SK-N-SH (cell line): Measurements from ENCODE around the gene HESX1. TPM values are rescaled to one million over a fixed set of nuclear protein-coding genes. Genes with fewer than 3 reads are reported as not detected.

Experiments used
- CTCF ChIP-seq: fragments of 200-600 bp; sonication (generic); IDR thresholded peaks from 2 replicates; pipeline ENCODE4 v1.6.1; 2017; ENCODE audit warnings: antibody characterized with exemption, mild to moderate bottlenecking, moderate library complexity
- EZH2phosphoT487 ChIP-seq: fragments of 200-600 bp; sonication (generic); IDR thresholded peaks from 2 replicates; pipeline ENCODE4 v1.6.1; 2017; ENCODE audit warnings: low read depth, mixed run types, mild to moderate bottlenecking, antibody characterized with exemption, moderate library complexity, borderline replicate concordance
- FOXM1 ChIP-seq: IDR thresholded peaks from 2 replicates; pipeline ENCODE4 v1.4.0; 2012; ENCODE audit warnings: low read depth, mild to moderate bottlenecking
- GATA2 ChIP-seq: sonication (generic); formaldehyde crosslinking; IDR thresholded peaks from 2 replicates; pipeline ENCODE4 v1.5.0; 2020; ENCODE audit warnings: mild to moderate bottlenecking, missing genetic modification reagents
- IRF3 ChIP-seq: fragments of 150-350 bp; IDR thresholded peaks from 2 replicates; pipeline ENCODE4 v1.6.1; 2016; ENCODE audit warnings: mild to moderate bottlenecking, low read depth, low read length
- POLR2AphosphoS5 ChIP-seq: IDR thresholded peaks from 2 replicates; pipeline ENCODE4 v1.6.1; 2012; ENCODE audit warnings: low read depth, low read length
- RFX5 ChIP-seq: IDR thresholded peaks from 2 replicates; pipeline ENCODE4 v1.6.1; 2012; ENCODE audit warnings: mild to moderate bottlenecking, improper control_type of control experiment, low read length
- RXRA ChIP-seq: IDR thresholded peaks from 2 replicates; pipeline ENCODE4 v1.4.0; 2012; ENCODE audit warnings: low read depth, mild to moderate bottlenecking, borderline replicate concordance
- SIN3A ChIP-seq: IDR thresholded peaks from 2 replicates; pipeline ENCODE4 v1.6.1; 2012; ENCODE audit warnings: low read depth, mild to moderate bottlenecking, low read length, moderate library complexity, borderline replicate concordance
- SMC3 ChIP-seq: IDR thresholded peaks from 2 replicates; pipeline ENCODE4 v1.6.1; 2012; ENCODE audit warnings: low read depth, low read length, improper control_type of control experiment
- TCF12 ChIP-seq: IDR thresholded peaks from 2 replicates; pipeline ENCODE4 v1.4.0; 2012
- TEAD4 ChIP-seq: IDR thresholded peaks from 2 replicates; pipeline ENCODE4 v1.4.0; 2012; ENCODE audit warnings: mild to moderate bottlenecking, borderline replicate concordance; ENCODE audit not compliant: insufficient read depth
- USF1 ChIP-seq: IDR thresholded peaks from 2 replicates; pipeline ENCODE4 v1.4.0; 2012; ENCODE audit warnings: low read depth, borderline replicate concordance
- USF2 ChIP-seq: fragments of 150-350 bp; IDR thresholded peaks from 2 replicates; pipeline ENCODE4 v1.6.1; 2017; ENCODE audit warnings: antibody characterized with exemption, low read length, low read depth, borderline replicate concordance
- YY1 ChIP-seq: IDR thresholded peaks from 2 replicates; pipeline ENCODE4 v1.4.0; 2012; ENCODE audit warnings: low read depth, mild to moderate bottlenecking
- polyA plus RNA-seq, 3 experiments: library from polyadenylated mRNA; depleted of rRNA; stranded (reverse); fragments of >200 nt; gene quantifications; 2 replicates each; pipeline ENCODE4 v1.2.3, GENCODE V29; 2012

Gene HESX1
- polyA plus RNA-seq, 1 of the 3 experiments (the other 2 are of a cell fraction), result 1.2 TPM

DNA sequence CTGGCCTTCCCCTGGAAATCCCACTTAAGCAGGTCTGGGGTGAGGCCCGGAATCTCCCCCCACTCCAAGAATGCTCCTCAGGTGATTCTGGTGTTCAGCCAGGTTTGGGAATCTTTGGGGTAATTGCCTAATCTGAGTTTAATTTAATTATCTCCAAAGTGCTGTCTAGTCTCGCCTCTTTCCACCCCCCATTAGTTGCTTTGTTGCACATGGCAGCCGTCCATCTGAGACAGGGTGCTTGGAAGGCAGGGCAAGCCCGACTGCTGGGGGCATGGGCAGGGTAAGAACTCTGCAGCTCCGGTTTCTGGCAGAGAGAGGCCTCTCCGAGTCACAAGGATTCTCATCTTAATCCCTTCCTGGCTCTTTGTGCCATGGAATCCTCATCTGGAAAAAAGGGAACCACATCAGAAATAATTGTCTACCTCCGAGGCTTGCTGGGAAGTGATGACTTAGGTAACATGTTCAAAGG is 49.6 kb downstream of the HESX1 start (continued):
- no peak for TF ChIP-seq CTCF
- TF ChIP-seq SIN3A, result no peak
- 0 out of 2 replicates have a peak, but pooled peaks have one; percentile 47 for TF ChIP-seq GATA2
- TF ChIP-seq FOXM1, result no peak
- TF ChIP-seq TCF12, result peak; percentile 39; the same call in 1 of the 2 replicates
- TF ChIP-seq IRF3, result no peak
- no peak for TF ChIP-seq USF1
- no peak for TF ChIP-seq YY1
- TF ChIP-seq POLR2AphosphoS5, result no peak
- TF ChIP-seq RXRA, result no peak
- TF ChIP-seq SMC3, result no peak
- TF ChIP-seq USF2, result no peak
- TF ChIP-seq RFX5, result no peak
- TF ChIP-seq EZH2phosphoT487, result no peak
- TF ChIP-seq TEAD4, result no peak

Other genes with a start within 250 kb of the HESX1 start
- 0.24 and 0.33 TPM in 2 replicates for gene SPATA12, start 139.3 kb downstream of the HESX1 start, polyA plus RNA-seq (2012; rRNA removed)
- 2.4 and 3.6 TPM in 2 replicates for gene IL17RD, start 34.6 kb downstream of the HESX1 start, polyA plus RNA-seq (2012; rRNA removed)
- gene APPL1, start 27.8 kb upstream of the HESX1 start, polyA plus RNA-seq (2012; rRNA removed), result 6.9 and 9.9 TPM in 2 replicates
- not detected in 2 replicates for gene ASB14, start 92.7 kb upstream of the HESX1 start, polyA plus RNA-seq (2012; rRNA removed)